HCT116 (cell line): ENCODE measurements around the gene PDZD8. TPM values are rescaled to one million over a fixed set of nuclear protein-coding genes. Genes with fewer than 3 reads are reported as not detected.

Source experiments
- ATAC-seq: fragments of 200-7000 bp; cut with Tn5 transposase; 2 replicates; pipeline ENCODE4 v1.9.1; 2020; ENCODE audit warnings: mild to moderate bottlenecking, moderate library complexity
- BruUV-seq: library from RNA; stranded (reverse); fragments of 400-500 nt; replicated peaks from 2 replicates; lab custom pipeline; 2021; lab: Mats Ljungman, UMichigan
- CTCF ChIA-PET: fragments of 300-600 bp; sonication (Branson Sonifier 250); formaldehyde crosslinking; loops from one replicate; lab custom pipeline; 2021; ENCODE audit warnings: antibody characterized with exemption; lab: Charles Lee
- POLR2A ChIA-PET: fragments of 300-600, 350-600 bp; sonication (Branson Sonifier 250); formaldehyde crosslinking; loops from one replicate; lab custom pipeline; 2021; ENCODE audit warnings: antibody characterized with exemption; lab: Charles Lee
- RAD21 ChIA-PET, 2 experiments: fragments of 300-600 bp; sonication (Branson Sonifier 250); formaldehyde crosslinking; loops; one replicate each; lab custom pipeline; 2023; ENCODE audit warnings: low total read pairs in 2 of 2; ENCODE audit not compliant: uncharacterized antibody in 2 of 2, unreplicated experiment in 2 of 2, low non-redundant PET in 1 of 2; lab: Charles Lee
- DNase-seq: peaks from one replicate; pipeline ENCODE4 v3.0.0-alpha.2; 2010; ENCODE audit warnings: low read depth, low spot score
- H2AFZ ChIP-seq: fragments of 200-600 bp; shearing (Covaris generic), sonication (generic); 2 replicates; pipeline ENCODE4 v1.6.1; 2017; ENCODE audit warnings: low read depth, mixed run types, mixed read lengths, antibody characterized with exemption, low read length; ENCODE audit not compliant: poor library complexity, severe bottlenecking
- H3K27ac ChIP-seq: 2 replicates; pipeline ENCODE4 v1.5.1; 2012; ENCODE audit warnings: low read depth, low read length
- H3K27me3 ChIP-seq: fragments of 200-600 bp; sonication (generic); 2 replicates; pipeline ENCODE4 v1.6.1; 2016; ENCODE audit warnings: mixed run types, low read length, mixed read lengths; ENCODE audit not compliant: insufficient read depth
- H3K36me3 ChIP-seq, 2 experiments: fragments of 200-500 bp in 1 of 2; fragments of 200-600 bp in 1 of 2; sonication (Bioruptor generic) in 1 of 2; sonication (generic) in 1 of 2; 2 replicates each; pipeline versions ENCODE4 v1.5.1 to v1.6.1; 2014 to 2016; ENCODE audit warnings: low read length in 2 of 2, inconsistent platforms in 1 of 2, mixed read lengths in 1 of 2, mixed run types in 1 of 2; ENCODE audit not compliant: insufficient read depth in 2 of 2, control insufficient read depth in 1 of 2
- H3K4me1 ChIP-seq, 2 experiments: fragments of 200-600 bp in 1 of 2; sonication (generic) in 1 of 2; 2 replicates each; pipeline versions ENCODE4 v1.5.1 to v1.6.1; 2012 to 2017; ENCODE audit warnings: low read length in 2 of 2, inconsistent platforms in 1 of 2, mild to moderate bottlenecking in 1 of 2, mixed read lengths in 1 of 2, mixed run types in 1 of 2, moderate library complexity in 1 of 2; ENCODE audit not compliant: insufficient read depth in 2 of 2, control insufficient read depth in 1 of 2
- H3K4me2 ChIP-seq: fragments of 200-600 bp; sonication (generic); 2 replicates; pipeline ENCODE4 v1.6.1; 2017; ENCODE audit warnings: mixed run types, low read length, mixed read lengths
- H3K4me3 ChIP-seq, 2 experiments: fragments of 200-600 bp in 1 of 2; sonication (generic) in 1 of 2; replicated peaks in 1 of 2; 2 replicates each; pipeline ENCODE4 v1.5.1; 2011 to 2016; ENCODE audit warnings: low read length in 2 of 2, control low read depth in 1 of 2, low read depth in 1 of 2, mild to moderate bottlenecking in 1 of 2, mixed read lengths in 1 of 2, mixed run types in 1 of 2
- H3K79me2 ChIP-seq: fragments of 200-600 bp; sonication (generic); 2 replicates; pipeline ENCODE4 v1.6.1; 2017; ENCODE audit warnings: mild to moderate bottlenecking, mixed run types, low read length, moderate library complexity, mixed read lengths; ENCODE audit not compliant: insufficient read depth
- H3K9ac ChIP-seq: fragments of 200-600 bp; sonication (generic); 2 replicates; pipeline ENCODE4 v1.6.1; 2016; ENCODE audit warnings: low read length, mixed read lengths
- H3K9me2 ChIP-seq: fragments of 200-600 bp; sonication (generic), shearing (Covaris generic); 2 replicates; pipeline ENCODE4 v1.6.1; 2017; ENCODE audit warnings: mixed run types, mild to moderate bottlenecking, moderate library complexity; ENCODE audit not compliant: insufficient read depth
- H3K9me3 ChIP-seq, 2 experiments: fragments of 200-500 bp in 1 of 2; fragments of 200-600 bp in 1 of 2; sonication (Bioruptor generic) in 1 of 2; sonication (generic) in 1 of 2; 2 replicates each; pipeline ENCODE4 v1.6.1; 2014 to 2017; ENCODE audit warnings: low read length in 2 of 2, mixed read lengths in 2 of 2, inconsistent platforms in 1 of 2, low read depth in 1 of 2, mild to moderate bottlenecking in 1 of 2, mixed run types in 1 of 2, moderate library complexity in 1 of 2; ENCODE audit not compliant: control insufficient read depth in 1 of 2, insufficient read depth in 1 of 2
- H4K20me1 ChIP-seq: fragments of 200-600 bp; sonication (generic), shearing (Covaris generic); 2 replicates; pipeline ENCODE4 v1.6.1; 2017; ENCODE audit warnings: mixed run types, mild to moderate bottlenecking, moderate library complexity; ENCODE audit not compliant: insufficient read depth
- EGR1 ChIP-seq: IDR thresholded peaks from 2 replicates; pipeline ENCODE4 v1.6.1; 2012; ENCODE audit warnings: low read depth
- EZH2 ChIP-seq: fragments of 200-600 bp; sonication (generic); IDR thresholded peaks from 2 replicates; pipeline ENCODE4 v1.6.1; 2017; ENCODE audit warnings: antibody characterized with exemption, mixed run types
- EZH2phosphoT487 ChIP-seq: fragments of 200-600 bp; IDR thresholded peaks from 2 replicates; pipeline ENCODE4 v1.6.1; 2018; ENCODE audit warnings: antibody characterized with exemption, borderline replicate concordance
- POLR2A ChIP-seq: IDR thresholded peaks from 2 replicates; pipeline ENCODE4 v1.7.0; 2011; ENCODE audit warnings: borderline replicate concordance; ENCODE audit not compliant: insufficient read depth, insufficient read length; ENCODE audit errors: extremely low read depth
- RAD21 ChIP-seq: IDR thresholded peaks from 2 replicates; pipeline ENCODE4 v1.6.1; 2012; ENCODE audit warnings: low read depth, mild to moderate bottlenecking
- SRF ChIP-seq: IDR thresholded peaks from 2 replicates; pipeline ENCODE4 v1.6.1; 2012; ENCODE audit warnings: low read depth
- TCF7L2 ChIP-seq: IDR thresholded peaks from 2 replicates; pipeline ENCODE4 v1.7.0; 2011; ENCODE audit warnings: borderline replicate concordance, inconsistent platforms; ENCODE audit not compliant: insufficient read depth, insufficient read length; ENCODE audit errors: extremely low read depth
- ZNF274 ChIP-seq: fragments of 200-500 bp; sonication (Bioruptor generic); IDR thresholded peaks from 2 replicates; pipeline ENCODE4 v1.6.1; 2014; ENCODE audit warnings: mild to moderate bottlenecking, low read depth, low read length, inconsistent platforms
- intact Hi-C: fragments of 100-400 bp; cut with micrococcal nuclease; formaldehyde crosslinking; loops from 2 replicates; pipeline ENCODE4 v1.10.0; 2022
- total RNA-seq: library from RNA; stranded (reverse); gene quantifications from one replicate; pipeline ENCODE4 v1.2.1, GENCODE V29; 2021; ENCODE audit not compliant: unreplicated experiment
- TF ChIP-seq, protein P1 (sequence below): IDR thresholded peaks from 2 replicates; pipeline ENCODE4 v1.6.1; 2012
- TF ChIP-seq, protein P2 (sequence below): IDR thresholded peaks from 2 replicates; pipeline ENCODE4 v1.6.1; 2012; ENCODE audit warnings: low read depth
- TF ChIP-seq, protein P3 (sequence below), 3 experiments: fragments of 200-600 bp in 1 of 3; sonication (generic) in 1 of 3; IDR thresholded peaks in 2 of 3; conservative IDR thresholded peaks in 1 of 3; 2 replicates each; pipeline ENCODE4 v1.5.1; 2012 to 2017; ENCODE audit warnings: low read depth in 2 of 3, low read length in 2 of 3, antibody characterized with exemption in 1 of 3, borderline replicate concordance in 1 of 3, control low read depth in 1 of 3, mild to moderate bottlenecking in 1 of 3, mixed read lengths in 1 of 3, mixed run types in 1 of 3, moderate library complexity in 1 of 3; ENCODE audit not compliant: insufficient read depth in 1 of 3
- TF ChIP-seq, protein P4 (sequence below): IDR thresholded peaks from 2 replicates; pipeline ENCODE4 v1.6.1; 2012

The PDZD8 gene
- total RNA-seq, 1 experiment from 2014 or later: 61.7 TPM

DNA sequence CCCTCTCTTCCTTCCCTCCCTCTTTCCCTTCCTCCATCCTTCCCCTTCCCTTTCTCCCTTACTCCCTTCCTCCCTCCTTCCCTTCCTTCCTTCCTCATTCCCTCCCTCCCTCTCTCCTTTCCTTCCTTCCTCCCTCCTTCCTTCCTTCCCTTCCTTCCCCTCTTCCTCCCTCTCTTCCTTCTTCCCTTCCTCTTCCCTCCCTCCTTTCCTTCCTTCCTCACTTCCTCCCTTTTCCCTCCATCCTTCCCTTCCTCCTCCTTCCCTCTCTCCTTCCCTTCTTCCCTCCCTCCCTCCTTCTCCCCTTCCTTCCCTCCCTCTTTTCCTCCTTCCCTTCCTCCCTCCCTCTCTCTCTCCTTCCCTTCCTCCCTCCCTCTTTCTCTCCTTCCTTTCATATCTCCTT is 147.0 kb downstream of the PDZD8 start:
- intact Hi-C loops: no loop called here
- ChIA-PET RAD21 (no interaction called here), POLR2A (no interaction called here)

More for the DNA sequence above, 147.0 kb downstream of the PDZD8 start:
- H3K9me3 ChIP-seq: no peaks in the 10 kb centered on the region
- H3K79me2 ChIP-seq: no peaks in the 10 kb centered on the region
- H3K4me3 ChIP-seq: no peak overlapping the region
- no peaks in the 10 kb centered on the region for H3K9me2 ChIP-seq
- H3K4me2 ChIP-seq: no peak overlapping the region
- H3K27ac ChIP-seq: no peak overlapping the region
- peaks cover 28% of the 10 kb centered on the region; the same call in 1 of the 2 replicates for H3K27me3 ChIP-seq
- no peaks in the 10 kb centered on the region for H3K36me3 ChIP-seq
- no peak for DNase-seq
- no TSS peak for BruUV-seq
- no peak for ATAC-seq
- CTCF ChIA-PET: interaction anchor here (2.8 to 3.8 kb wide), 3 partner anchors 11 to 214 kb away, joined by 18 to 49 read pairs (median 39); no protein-coding TSS in a partner anchor
- H2AFZ ChIP-seq: no peak overlapping the region
- H3K9ac ChIP-seq: no peak overlapping the region
- H4K20me1 ChIP-seq: no peaks in the 10 kb centered on the region
- H3K4me1 ChIP-seq: no peaks in the 10 kb centered on the region
- TF ChIP-seq, protein P1, sequence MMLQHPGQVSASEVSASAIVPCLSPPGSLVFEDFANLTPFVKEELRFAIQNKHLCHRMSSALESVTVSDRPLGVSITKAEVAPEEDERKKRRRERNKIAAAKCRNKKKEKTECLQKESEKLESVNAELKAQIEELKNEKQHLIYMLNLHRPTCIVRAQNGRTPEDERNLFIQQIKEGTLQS: no peak
- TF ChIP-seq EZH2phosphoT487 (no peak), ZNF274 (no peak), RAD21 (no peak), POLR2A (no peak), EZH2 (no peak), TCF7L2 (no peak), EGR1 (no peak), SRF (no peak)
- TF ChIP-seq, protein P2, sequence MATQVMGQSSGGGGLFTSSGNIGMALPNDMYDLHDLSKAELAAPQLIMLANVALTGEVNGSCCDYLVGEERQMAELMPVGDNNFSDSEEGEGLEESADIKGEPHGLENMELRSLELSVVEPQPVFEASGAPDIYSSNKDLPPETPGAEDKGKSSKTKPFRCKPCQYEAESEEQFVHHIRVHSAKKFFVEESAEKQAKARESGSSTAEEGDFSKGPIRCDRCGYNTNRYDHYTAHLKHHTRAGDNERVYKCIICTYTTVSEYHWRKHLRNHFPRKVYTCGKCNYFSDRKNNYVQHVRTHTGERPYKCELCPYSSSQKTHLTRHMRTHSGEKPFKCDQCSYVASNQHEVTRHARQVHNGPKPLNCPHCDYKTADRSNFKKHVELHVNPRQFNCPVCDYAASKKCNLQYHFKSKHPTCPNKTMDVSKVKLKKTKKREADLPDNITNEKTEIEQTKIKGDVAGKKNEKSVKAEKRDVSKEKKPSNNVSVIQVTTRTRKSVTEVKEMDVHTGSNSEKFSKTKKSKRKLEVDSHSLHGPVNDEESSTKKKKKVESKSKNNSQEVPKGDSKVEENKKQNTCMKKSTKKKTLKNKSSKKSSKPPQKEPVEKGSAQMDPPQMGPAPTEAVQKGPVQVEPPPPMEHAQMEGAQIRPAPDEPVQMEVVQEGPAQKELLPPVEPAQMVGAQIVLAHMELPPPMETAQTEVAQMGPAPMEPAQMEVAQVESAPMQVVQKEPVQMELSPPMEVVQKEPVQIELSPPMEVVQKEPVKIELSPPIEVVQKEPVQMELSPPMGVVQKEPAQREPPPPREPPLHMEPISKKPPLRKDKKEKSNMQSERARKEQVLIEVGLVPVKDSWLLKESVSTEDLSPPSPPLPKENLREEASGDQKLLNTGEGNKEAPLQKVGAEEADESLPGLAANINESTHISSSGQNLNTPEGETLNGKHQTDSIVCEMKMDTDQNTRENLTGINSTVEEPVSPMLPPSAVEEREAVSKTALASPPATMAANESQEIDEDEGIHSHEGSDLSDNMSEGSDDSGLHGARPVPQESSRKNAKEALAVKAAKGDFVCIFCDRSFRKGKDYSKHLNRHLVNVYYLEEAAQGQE: no peak
- TF ChIP-seq, protein P3, sequence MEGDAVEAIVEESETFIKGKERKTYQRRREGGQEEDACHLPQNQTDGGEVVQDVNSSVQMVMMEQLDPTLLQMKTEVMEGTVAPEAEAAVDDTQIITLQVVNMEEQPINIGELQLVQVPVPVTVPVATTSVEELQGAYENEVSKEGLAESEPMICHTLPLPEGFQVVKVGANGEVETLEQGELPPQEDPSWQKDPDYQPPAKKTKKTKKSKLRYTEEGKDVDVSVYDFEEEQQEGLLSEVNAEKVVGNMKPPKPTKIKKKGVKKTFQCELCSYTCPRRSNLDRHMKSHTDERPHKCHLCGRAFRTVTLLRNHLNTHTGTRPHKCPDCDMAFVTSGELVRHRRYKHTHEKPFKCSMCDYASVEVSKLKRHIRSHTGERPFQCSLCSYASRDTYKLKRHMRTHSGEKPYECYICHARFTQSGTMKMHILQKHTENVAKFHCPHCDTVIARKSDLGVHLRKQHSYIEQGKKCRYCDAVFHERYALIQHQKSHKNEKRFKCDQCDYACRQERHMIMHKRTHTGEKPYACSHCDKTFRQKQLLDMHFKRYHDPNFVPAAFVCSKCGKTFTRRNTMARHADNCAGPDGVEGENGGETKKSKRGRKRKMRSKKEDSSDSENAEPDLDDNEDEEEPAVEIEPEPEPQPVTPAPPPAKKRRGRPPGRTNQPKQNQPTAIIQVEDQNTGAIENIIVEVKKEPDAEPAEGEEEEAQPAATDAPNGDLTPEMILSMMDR (IDR thresholded peaks at IDR 0.05 in 2 of 3, conservative IDR thresholded peaks at IDR 0.05 in 1 of 3; ENCODE audit: borderline replicate concordance in 1 of 3, insufficient read depth in 1 of 3, low read depth in 2 of 3, low read length in 2 of 3): no peak
- TF ChIP-seq, protein P4, sequence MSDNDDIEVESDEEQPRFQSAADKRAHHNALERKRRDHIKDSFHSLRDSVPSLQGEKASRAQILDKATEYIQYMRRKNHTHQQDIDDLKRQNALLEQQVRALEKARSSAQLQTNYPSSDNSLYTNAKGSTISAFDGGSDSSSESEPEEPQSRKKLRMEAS: no peak

Other genes with a start within 250 kb of the PDZD8 start
- not detected for gene VAX1, start 237.2 kb downstream of the PDZD8 start, total RNA-seq
- not detected for gene KCNK18, start 178.0 kb downstream of the PDZD8 start, total RNA-seq
- gene SLC18A2, start 134.3 kb downstream of the PDZD8 start, total RNA-seq: not detected
- gene EMX2, start 167.3 kb upstream of the PDZD8 start, total RNA-seq: not detected